Kidney (tissue), 14 donors: ENCODE data around the gene PBLD. TPM values are rescaled to one million over a fixed set of nuclear protein-coding genes. Genes with fewer than 3 reads are reported as not detected.

Experiments
- DNase-seq, 5 donors: peaks; one replicate each; pipeline ENCODE4 v3.0.0-alpha.2; 2013 to 2020
- FAIRE-seq: peaks from 2 replicates; lab custom pipeline; 2012; peaks lifted over from hg19 to GRCh38; lab: Jason Lieb, UNC
- H3K27ac ChIP-seq, 2 donors: one replicate each; pipeline ENCODE4 v1.7.0; 2013; ENCODE audit warnings: low read depth in 2 of 2, low read length in 2 of 2, inconsistent platforms in 1 of 2
- H3K27me3 ChIP-seq: one replicate; pipeline ENCODE4 v1.7.1; 2013; ENCODE audit warnings: low read length, inconsistent platforms; ENCODE audit not compliant: control insufficient read depth, insufficient read depth
- H3K36me3 ChIP-seq, 3 donors: one replicate each; pipeline versions ENCODE4 v1.7.0 to v1.7.1; 2013; ENCODE audit warnings: low read length in 3 of 3, control low read depth in 1 of 3, inconsistent platforms in 1 of 3; ENCODE audit not compliant: insufficient read depth in 3 of 3, control insufficient read depth in 2 of 3
- H3K4me1 ChIP-seq, 3 donors: one replicate each; pipeline versions ENCODE4 v1.7.0 to v1.7.1; 2013; ENCODE audit warnings: low read length in 3 of 3, inconsistent platforms in 1 of 3, low read depth in 1 of 3; ENCODE audit not compliant: control insufficient read depth in 2 of 3, insufficient read depth in 2 of 3
- H3K4me3 ChIP-seq, 3 donors: one replicate each; pipeline versions ENCODE4 v1.7.0 to v1.8.1; 2013; ENCODE audit warnings: low read length in 3 of 3, control low read depth in 1 of 3, inconsistent platforms in 1 of 3
- H3K9ac ChIP-seq, 3 donors: one replicate each; pipeline versions ENCODE4 v1.7.0 to v1.7.1; 2013; ENCODE audit warnings: low read length in 3 of 3, control low read depth in 1 of 3, inconsistent platforms in 1 of 3
- H3K9me3 ChIP-seq, 3 donors: one replicate each; pipeline versions ENCODE4 v1.7.0 to v1.7.1; 2013; ENCODE audit warnings: low read length in 3 of 3, control low read depth in 1 of 3, inconsistent platforms in 1 of 3; ENCODE audit not compliant: control insufficient read depth in 2 of 3, insufficient read depth in 1 of 3
- intact Hi-C: fragments of 100-400 bp; cut with DNase I; formaldehyde crosslinking; loops from one replicate; pipeline ENCODE4 v1.11.1; 2022
- polyA plus RNA-seq: library from polyadenylated mRNA; stranded (reverse); fragments of 350-450 nt; fragmentation: Illumina TruSeq; extraction: RNeasy Lipid Tissue Mini Kit (QIAGEN cat#74804); gene quantifications from one replicate; pipeline ENCODE4 v1.2.3, GENCODE V29; 2014; ENCODE audit warnings: low read depth, low replicate concordance; ENCODE audit not compliant: insufficient read depth
- total RNA-seq: library from RNA; stranded (reverse); fragmentation: NEBNext Ultra II Directional; extraction: Animal tissue kit (Norgen Biotek cat#: 25700); gene quantifications from one replicate; pipeline ENCODE4 v1.2.1, GENCODE V29; 2021
- TF ChIP-seq, protein P1 (sequence below): IDR thresholded peaks from 3 replicates; pipeline ENCODE4 v1.5.1; 2012; ENCODE audit warnings: mild to moderate bottlenecking, moderate library complexity, borderline replicate concordance; ENCODE audit not compliant: insufficient read depth; ENCODE audit errors: extremely low read depth
- donor health status: control.
- donor health status: control.
- donor health status: control.
- donor health status: control.
- donor health status: control.
- donor health status: DM: yes; HTN: yes; CAD: no.
- donor health status: Normal renal cell carcinoma (clear cell type).

PBLD gene
- total and polyA plus RNA-seq, 2 donors from 2014 or later = 33.5 to 104 TPM

DNA sequence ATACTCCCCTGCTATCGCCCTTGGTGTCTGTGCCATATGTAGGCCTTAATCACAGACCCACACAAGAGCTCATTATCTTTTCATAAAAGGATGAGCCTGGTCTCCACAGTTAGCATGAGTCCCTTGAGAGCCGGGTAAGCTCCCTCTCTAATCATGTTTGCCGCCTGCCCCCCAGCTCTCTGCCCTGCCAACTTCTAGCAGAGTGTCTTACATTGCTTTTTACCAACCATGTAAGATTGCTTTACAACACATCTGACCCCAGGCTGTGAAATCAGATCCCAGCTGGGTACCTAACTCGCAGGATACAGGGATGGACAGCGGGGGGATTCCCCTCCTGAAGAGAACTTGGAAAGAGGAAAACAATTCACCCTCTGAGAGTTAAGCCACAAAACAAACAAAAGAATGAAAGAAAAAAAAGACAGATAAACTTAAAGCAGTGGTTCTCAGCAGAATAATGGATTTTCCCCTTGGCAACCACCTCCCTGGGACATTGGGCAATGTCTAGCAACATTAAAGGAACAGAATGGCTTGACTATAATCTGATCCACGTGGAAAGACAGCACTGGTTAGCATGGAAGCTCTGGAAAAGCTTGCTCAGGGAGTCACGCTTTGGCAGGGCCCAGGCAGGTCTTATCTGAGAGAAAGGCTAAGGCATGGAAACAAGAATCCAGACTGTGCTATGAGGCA is 61.4 kb downstream of the PBLD start:
- Histone ChIP-seq H3K27ac (no peak overlapping the region), H3K9ac (no peak overlapping the region), H3K4me1 (no peaks in the 10 kb centered on the region), H3K36me3 (no peaks in the 10 kb centered on the region), H3K4me3 (no peak overlapping the region), H3K27me3 (no peaks in the 10 kb centered on the region), H3K9me3 (no peaks in the 10 kb centered on the region)
- intact Hi-C loops = no loop called here
- DNase-seq (peak in 3 of 5 donors; percentile 37 to 51 (median 40)), FAIRE-seq (no peak)
- TF ChIP-seq, protein P1, sequence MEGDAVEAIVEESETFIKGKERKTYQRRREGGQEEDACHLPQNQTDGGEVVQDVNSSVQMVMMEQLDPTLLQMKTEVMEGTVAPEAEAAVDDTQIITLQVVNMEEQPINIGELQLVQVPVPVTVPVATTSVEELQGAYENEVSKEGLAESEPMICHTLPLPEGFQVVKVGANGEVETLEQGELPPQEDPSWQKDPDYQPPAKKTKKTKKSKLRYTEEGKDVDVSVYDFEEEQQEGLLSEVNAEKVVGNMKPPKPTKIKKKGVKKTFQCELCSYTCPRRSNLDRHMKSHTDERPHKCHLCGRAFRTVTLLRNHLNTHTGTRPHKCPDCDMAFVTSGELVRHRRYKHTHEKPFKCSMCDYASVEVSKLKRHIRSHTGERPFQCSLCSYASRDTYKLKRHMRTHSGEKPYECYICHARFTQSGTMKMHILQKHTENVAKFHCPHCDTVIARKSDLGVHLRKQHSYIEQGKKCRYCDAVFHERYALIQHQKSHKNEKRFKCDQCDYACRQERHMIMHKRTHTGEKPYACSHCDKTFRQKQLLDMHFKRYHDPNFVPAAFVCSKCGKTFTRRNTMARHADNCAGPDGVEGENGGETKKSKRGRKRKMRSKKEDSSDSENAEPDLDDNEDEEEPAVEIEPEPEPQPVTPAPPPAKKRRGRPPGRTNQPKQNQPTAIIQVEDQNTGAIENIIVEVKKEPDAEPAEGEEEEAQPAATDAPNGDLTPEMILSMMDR = no peak

DNA sequence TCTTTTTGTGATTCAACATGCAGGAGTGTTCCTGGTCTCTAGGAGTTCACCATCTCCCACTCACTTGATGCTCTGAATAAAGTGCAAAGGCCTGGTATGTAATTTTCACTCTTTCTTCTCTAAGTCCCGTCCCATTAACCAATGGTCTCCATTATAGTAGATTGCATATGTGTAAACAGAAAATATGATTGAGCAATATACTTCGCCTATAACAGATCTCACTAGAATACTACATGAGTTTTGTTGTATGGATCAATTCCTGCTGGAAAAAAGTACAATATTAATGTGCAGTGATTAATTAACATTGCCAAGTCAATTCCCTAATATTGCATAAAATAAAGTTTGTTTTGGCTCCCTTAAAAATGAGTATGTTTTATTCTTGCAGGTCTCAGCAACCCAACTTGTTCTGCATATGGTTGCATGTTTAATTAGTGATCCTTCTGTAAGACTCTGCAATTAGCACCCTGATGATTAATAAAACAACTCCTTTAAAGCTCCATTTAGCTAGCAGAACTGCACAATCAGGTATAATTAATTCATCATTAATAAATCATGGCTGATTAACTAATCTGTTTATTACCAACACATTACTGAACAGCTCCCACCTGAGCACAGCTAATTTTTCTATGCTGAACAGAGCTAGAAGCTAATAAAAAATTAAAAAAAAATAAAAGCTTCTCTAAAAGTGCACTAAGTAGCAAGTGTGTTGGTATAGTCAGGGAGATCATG is 63.0 kb downstream of the PBLD start:
- Histone ChIP-seq H3K4me1 (no peaks in the 10 kb centered on the region), H3K4me3 (no peak overlapping the region), H3K27me3 (no peaks in the 10 kb centered on the region), H3K9ac (no peak overlapping the region), H3K27ac (no peak overlapping the region), H3K36me3 (no peaks in the 10 kb centered on the region), H3K9me3 (no peaks in the 10 kb centered on the region)
- no peak for FAIRE-seq
- intact Hi-C loops = no loop called here
- DNase-seq = no peak
- TF ChIP-seq, protein P1 = no peak

DNA sequence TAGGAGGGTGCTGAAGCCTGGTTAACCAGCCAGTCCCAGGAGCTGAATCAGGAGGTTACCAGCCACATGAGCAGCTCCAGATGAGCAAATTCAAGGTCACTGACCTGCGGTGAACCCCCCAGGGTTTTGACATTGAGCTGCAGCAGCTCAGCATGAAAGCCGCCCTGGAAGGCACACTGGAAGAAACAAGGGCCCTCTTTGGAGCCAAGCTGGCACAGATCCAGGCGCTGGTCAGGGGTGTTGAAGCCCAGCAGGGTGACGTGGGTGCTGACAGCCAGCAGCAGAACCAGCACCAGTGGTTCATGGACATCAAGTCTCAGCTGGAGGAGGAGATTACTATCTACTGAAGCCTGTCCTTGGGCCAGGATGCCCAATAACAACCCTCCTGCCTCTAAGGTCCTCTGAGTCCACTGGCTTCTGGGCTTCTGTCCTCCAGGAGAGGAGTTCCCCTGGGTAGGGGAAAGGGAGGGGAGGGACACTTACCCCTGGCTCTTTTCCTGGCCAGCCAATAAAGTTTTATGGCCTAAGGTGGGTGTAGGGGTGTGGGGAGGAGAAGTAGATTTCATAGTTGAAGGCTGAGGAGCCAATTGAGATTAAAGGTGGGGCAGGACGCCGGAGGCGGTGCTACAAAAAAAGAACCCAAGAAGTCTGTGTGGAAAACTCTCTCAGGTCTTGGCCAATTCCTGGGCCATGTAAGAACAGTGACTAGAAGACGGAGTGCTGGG is 71.4 kb downstream of the PBLD start:
- Histone ChIP-seq H3K27me3 (no peaks in the 10 kb centered on the region), H3K27ac (no peak overlapping the region), H3K4me3 (no peak overlapping the region), H3K9ac (no peak overlapping the region), H3K4me1 (peaks cover 0 to 3% (median 0%) of the 10 kb centered on the region in 3 donors), H3K9me3 (no peaks in the 10 kb centered on the region), H3K36me3 (no peaks in the 10 kb centered on the region)
- TF ChIP-seq, protein P1 = no peak
- no peak for FAIRE-seq
- intact Hi-C loops = no loop called here
- DNase-seq = no peak
